ENCODE measurements around the gene ATF7.

The ATF7 gene

DNA sequence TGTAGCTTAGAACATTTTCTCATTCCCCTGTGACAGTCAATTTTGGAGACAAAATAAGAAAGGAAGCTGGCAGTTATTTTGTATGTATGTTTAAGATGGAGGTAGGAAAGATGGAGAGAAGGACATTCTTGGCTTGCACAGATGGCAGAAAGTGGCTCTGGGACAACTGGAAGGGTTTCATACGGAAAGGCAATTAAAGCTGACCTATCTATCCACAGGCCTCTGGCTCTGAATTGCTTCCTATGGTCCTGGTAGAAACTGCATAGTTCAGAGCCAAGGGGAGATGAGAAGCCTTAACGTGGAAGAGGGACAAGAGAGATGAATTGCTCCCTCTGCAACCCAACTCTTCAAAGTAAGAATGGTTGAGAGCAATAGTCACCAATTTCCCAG is 110.9 kb downstream of the ATF7 start:
- Histone ChIP-seq H3K36me3 (ENCODE audit: control insufficient read depth, low read length) (peaks cover 14% of the 10 kb centered on the region; the same call in 1 of the 2 replicates), H3K4me3 (ENCODE audit: low read length) (no peak overlapping the region), H3K4me2 (ENCODE audit: low read length) (no peak overlapping the region), H3K27me3 (ENCODE audit: control insufficient read depth, low read length) (no peaks in the 10 kb centered on the region), H3K9me2 (replicated peaks; ENCODE audit: control insufficient read depth, low read length) (no peaks in the 10 kb centered on the region), H3K9me3 (ENCODE audit: control insufficient read depth, insufficient read depth, low read length) (no peaks in the 10 kb centered on the region), H3F3A (ENCODE audit: control insufficient read depth, insufficient read depth) (0 out of 2 replicates have a peak, but pooled peaks cover 3% of the 10 kb centered on the region), H4K20me1 (ENCODE audit: control insufficient read depth, insufficient read depth, low read depth, low read length) (no peaks in the 10 kb centered on the region), H3K79me2 (ENCODE audit: control insufficient read depth, low read length) (no peaks in the 10 kb centered on the region), H3K4me1 (ENCODE audit: control insufficient read depth, low read length) (no peaks in the 10 kb centered on the region), H3K27ac (ENCODE audit: low read depth, low read length) (no peak overlapping the region)
- TF ChIP-seq EZH2phosphoT487 (IDR thresholded peaks at IDR 0.05; ENCODE audit: borderline replicate concordance, low read length) (no peak), CTCF (IDR thresholded peaks at IDR 0.05; ENCODE audit: low read depth, low read length, poor library complexity, severe bottlenecking) (no peak)

GRCh38 chr12:53514628-53515290 is 111.4 kb downstream of the ATF7 start:
- Histone ChIP-seq H4K20me1 (ENCODE audit: control insufficient read depth, insufficient read depth, low read depth, low read length) (no peaks in the 10 kb centered on the region), H3K9me2 (replicated peaks; ENCODE audit: control insufficient read depth, low read length) (no peaks in the 10 kb centered on the region), H3F3A (ENCODE audit: control insufficient read depth, insufficient read depth) (0 out of 2 replicates have a peak, but pooled peaks cover 3% of the 10 kb centered on the region), H3K36me3 (ENCODE audit: control insufficient read depth, low read length) (peaks cover 14% of the 10 kb centered on the region; the same call in 1 of the 2 replicates), H3K4me1 (ENCODE audit: control insufficient read depth, low read length) (no peaks in the 10 kb centered on the region), H3K9me3 (ENCODE audit: control insufficient read depth, insufficient read depth, low read length) (no peaks in the 10 kb centered on the region), H3K27me3 (ENCODE audit: control insufficient read depth, low read length) (no peaks in the 10 kb centered on the region), H3K27ac (ENCODE audit: low read depth, low read length) (no peak overlapping the region), H3K79me2 (ENCODE audit: control insufficient read depth, low read length) (no peaks in the 10 kb centered on the region), H3K4me3 (ENCODE audit: low read length) (no peak overlapping the region), H3K4me2 (ENCODE audit: low read length) (no peak overlapping the region)
- TF ChIP-seq CTCF (IDR thresholded peaks at IDR 0.05; ENCODE audit: low read depth, low read length, poor library complexity, severe bottlenecking) (no peak), EZH2phosphoT487 (IDR thresholded peaks at IDR 0.05; ENCODE audit: borderline replicate concordance, low read length) (no peak)

GRCh38 chr12:53513712-53514410 is 112.3 kb downstream of the ATF7 start:
- Histone ChIP-seq H3F3A (ENCODE audit: control insufficient read depth, insufficient read depth) (peaks cover 6% of the 10 kb centered on the region; the same call in 1 of the 2 replicates), H3K9me3 (ENCODE audit: control insufficient read depth, insufficient read depth, low read length) (no peaks in the 10 kb centered on the region), H3K4me3 (ENCODE audit: low read length) (no peak overlapping the region), H3K9me2 (replicated peaks; ENCODE audit: control insufficient read depth, low read length) (no peaks in the 10 kb centered on the region), H3K36me3 (ENCODE audit: control insufficient read depth, low read length) (peaks cover 14% of the 10 kb centered on the region; the same call in 1 of the 2 replicates), H3K27ac (ENCODE audit: low read depth, low read length) (no peak overlapping the region), H3K79me2 (ENCODE audit: control insufficient read depth, low read length) (no peaks in the 10 kb centered on the region), H3K4me2 (ENCODE audit: low read length) (no peak overlapping the region), H3K4me1 (ENCODE audit: control insufficient read depth, low read length) (peaks cover 3% of the 10 kb centered on the region), H4K20me1 (ENCODE audit: control insufficient read depth, insufficient read depth, low read depth, low read length) (no peaks in the 10 kb centered on the region), H3K27me3 (ENCODE audit: control insufficient read depth, low read length) (no peaks in the 10 kb centered on the region)
- TF ChIP-seq EZH2phosphoT487 (IDR thresholded peaks at IDR 0.05; ENCODE audit: borderline replicate concordance, low read length) (no peak), CTCF (IDR thresholded peaks at IDR 0.05; ENCODE audit: low read depth, low read length, poor library complexity, severe bottlenecking) (no peak)

Data from DOHH2 (cell line).